Tibial nerve (tissue), 3 donors: ENCODE results near the gene SCAMP2.

Experiments used
- CTCF ChIP-seq, 5 experiments: fragments of 200-600 bp in 3 of 5; fragments of 450-650 bp in 2 of 5; sonication (generic) in 3 of 5; IDR thresholded peaks; one replicate each; pipeline ENCODE4 v1.5.1; 2016 to 2019; ENCODE audit warnings: antibody characterized with exemption in 5 of 5, mild to moderate bottlenecking in 3 of 5, moderate library complexity in 2 of 5
- POLR2A ChIP-seq, 2 donors: fragments of 450-650 bp; IDR thresholded peaks; one replicate each; pipeline ENCODE4 v1.6.1; 2017; ENCODE audit warnings: antibody characterized with exemption in 2 of 2, mild to moderate bottlenecking in 2 of 2, moderate library complexity in 2 of 2

GRCh38 chr15:74851960-74852359 lies 21.2 kb downstream of the SCAMP2 start:
- no peak for TF ChIP-seq CTCF (IDR thresholded peaks at IDR 0.05)
- no peak for TF ChIP-seq POLR2A (IDR thresholded peaks at IDR 0.05)
